IPS DF 4.7 (cell line): Measurements from ENCODE around the gene LRIT1.

ENCODE experiments used
- DNase-seq: peaks from one replicate; pipeline ENCODE4 v3.0.0-alpha.2; 2013; ENCODE audit warnings: low spot score; ENCODE audit errors: extremely low read depth

The LRIT1 gene

DNA sequence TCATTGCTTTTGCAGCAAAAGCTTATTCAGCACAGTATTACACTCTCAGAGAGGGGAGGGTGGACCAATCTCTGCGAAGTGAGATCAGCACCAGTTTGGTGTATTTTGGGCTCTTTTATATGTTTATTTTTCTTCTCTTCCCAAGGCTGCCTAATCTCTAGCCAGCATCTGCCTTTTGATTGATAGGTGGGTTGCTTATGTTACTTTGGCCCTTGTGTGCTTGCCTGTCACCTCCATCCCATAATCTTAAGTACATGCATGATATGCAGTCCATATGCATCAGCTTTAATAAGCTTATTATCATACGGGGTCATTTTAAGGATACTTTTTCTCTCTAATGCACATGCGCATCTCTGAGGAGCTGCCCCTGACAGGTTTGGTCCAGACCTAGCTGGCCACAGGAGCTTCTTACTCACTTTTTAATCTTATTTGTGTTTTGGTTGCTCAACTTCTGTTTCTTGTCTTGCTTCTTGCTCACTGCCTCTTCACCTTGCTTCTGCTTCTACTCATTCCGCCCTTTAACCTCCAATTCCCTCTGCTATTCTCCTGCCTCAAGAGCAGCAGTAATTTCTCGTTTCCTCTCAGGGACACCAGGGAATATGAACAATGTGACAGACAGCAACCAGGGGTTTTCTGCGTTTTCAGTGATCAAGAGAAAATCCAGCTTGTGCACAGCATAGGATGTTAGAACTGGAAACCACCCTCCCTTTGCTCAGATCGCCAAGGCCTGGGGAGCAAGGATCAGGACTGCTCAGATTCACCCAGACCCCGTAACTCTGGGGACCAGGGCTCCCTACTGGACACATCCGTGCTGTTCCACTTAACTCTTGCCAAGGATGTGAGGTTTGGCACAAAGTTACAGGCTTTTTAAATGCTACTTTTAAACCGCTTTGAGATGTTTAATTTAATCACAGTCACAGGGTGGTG is 13.5 kb upstream of the LRIT1 start:
- DNase-seq: no peak

GRCh38 chr10:84248794-84249193 is 7.4 kb upstream of the LRIT1 start:
- no peak for DNase-seq

DNA sequence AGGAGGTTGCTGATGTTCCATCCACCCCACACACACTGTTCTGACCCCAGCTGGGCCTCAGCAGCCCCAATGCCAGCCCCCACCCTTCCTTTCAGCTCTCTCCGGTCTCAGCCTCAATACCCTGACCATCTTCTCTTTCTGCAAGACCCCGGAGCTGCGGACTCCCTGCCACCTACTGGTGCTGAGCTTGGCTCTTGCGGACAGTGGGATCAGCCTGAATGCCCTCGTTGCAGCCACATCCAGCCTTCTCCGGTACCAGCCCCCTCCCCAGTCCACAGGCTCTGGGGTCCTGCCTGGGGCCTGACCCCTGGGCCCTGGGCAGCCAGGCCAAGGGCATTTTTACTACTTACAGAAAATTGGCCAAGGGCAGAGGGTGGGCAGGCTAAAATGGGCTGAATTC is 6.2 kb upstream of the LRIT1 start:
- no peak for DNase-seq

DNA sequence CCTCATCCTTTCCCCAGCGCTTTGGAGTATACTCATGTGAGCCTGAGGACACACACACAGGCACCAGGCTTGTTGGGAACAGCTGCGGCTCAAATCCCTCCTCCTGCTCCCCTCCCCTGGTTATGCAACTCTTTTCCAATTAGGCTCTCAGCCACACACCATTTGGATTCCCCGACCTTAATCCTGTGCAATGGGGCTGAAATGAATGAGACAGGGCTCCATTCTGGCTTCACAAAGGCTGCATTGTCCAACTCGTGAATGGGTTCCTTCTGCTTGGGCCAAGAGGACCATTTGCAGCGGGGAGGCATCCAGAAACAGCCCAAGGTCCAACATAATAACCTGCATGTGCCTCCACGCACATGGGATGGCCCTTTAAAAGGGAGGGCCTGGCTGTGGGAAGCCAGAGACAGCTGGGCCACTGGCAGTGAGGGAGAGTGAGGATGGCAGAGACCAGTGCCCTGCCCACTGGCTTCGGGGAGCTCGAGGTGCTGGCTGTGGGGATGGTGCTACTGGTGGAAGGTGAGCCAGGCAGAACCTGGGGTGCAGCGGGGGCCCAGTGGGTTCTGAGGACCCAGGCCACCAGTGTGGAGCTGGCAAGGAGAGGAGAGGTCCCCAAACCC is 3.4 kb upstream of the LRIT1 start, which contains the start of gene RGR:
Gene RGR (plus strand): TSS at position 403 of the 620 bp plus-strand sequence. CDS start 38 bp downstream, at position 441.
- DNase-seq: no peak

DNA sequence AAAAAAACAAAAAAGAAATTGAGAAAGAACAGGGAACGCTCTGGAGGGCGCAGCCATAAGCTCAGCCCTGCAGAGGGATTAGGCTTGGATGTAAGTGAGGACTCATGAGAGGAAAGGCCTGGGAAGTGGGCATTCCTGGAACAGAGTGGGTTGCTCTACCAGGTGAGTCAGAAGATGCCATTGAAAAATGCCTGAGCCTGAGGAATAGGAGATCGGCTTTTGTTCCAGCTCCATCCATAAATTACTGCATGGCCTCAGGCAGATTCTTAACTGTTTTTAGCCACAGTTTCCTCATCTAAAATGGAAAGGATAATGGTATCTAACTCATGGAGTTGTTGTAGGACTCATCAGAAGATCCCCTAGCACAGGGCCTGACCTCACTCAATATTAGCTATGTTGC is 2.4 kb upstream of the LRIT1 start:
- DNase-seq: no peak

DNA sequence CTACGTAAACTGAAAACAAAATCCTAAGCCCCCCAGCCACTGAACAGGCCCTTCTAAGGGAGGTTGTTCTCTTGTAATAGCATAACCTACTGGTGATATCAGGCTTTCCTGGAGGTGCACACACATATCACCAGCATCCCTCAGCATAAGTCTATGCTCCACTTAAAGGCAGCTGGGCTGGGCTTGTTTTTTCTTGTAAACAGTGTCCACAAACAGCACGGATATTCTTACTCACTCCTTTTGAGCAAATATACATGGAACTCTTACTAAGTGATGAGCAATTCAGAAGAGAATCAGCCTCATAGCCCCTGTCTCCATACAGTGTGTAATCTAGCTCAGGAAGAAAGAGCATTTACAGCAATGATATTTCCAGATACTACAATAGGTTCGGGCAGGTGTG is 2.4 kb downstream of the LRIT1 start:
- DNase-seq: no peak

DNA sequence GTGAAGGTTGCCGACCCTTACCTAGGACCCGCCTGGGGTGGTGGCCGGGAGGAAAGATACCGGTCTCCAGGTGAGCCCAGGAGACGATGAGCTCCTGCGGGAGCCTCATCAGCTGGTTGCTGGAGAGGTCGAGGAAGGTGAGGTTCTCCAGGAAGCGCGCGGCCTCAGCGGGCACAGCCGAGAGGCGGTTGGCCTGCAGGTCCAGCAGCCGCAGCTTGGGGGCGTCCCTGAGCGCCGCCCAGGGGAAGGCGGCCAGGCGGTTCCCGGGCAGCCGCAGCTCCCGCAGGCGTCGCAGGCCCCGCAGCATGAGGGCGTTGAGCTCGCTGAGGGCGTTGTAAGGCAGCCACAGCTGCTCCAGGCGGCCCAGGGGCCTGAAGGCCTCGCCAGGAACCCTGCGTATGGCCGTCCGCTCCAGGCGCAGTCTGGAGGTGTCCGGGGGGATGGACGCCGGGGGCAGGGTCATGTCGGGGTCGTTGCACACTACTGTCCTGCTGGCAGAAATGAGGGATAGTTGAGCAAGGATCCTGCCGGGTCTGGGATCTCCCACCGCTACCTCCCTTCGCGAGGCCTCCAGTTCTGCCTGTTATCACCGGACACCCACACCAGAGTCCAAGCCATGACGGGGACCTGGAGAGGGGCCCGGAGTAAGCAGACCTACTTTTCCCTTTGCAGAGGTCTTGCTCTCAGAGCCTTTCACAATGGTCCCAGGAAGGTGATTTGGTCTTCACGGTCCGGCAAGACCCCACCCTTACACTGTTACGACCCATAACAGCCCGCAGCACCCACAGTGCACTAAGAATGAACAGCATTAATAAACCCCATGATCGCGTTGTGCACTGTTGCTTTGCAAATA is 3.9 kb downstream of the LRIT1 start:
- no peak for DNase-seq

GRCh38 chr10:84236807-84237198 is 4.5 kb downstream of the LRIT1 start:
- DNase-seq: no peak

GRCh38 chr10:84235096-84235495 is 6.2 kb downstream of the LRIT1 start:
- no peak for DNase-seq

DNA sequence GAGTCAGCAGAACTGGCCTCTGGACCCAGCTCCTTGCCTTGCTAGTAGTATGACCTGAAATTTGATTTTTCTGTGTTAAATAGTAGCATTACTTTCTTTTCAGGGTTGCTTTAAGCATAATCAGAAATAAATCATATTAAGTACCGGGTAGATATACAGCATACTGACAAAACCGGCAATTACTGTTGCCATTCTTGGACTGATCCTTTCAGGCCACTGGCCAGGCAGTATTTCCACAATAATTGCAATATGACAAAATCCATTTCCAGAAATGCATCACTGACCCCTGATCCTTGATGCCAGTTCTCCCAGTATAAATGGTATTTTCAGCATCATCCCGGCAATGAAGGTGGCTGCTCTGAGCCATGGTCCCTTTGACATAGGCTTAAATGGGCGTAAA is 6.9 kb downstream of the LRIT1 start:
- DNase-seq: no peak

GRCh38 chr10:84233940-84234339 is 7.4 kb downstream of the LRIT1 start:
- DNase-seq: no peak

- DNase-seq: no peak
Measured at GRCh38 chr10:84232376-84232775, 9.0 kb downstream of the LRIT1 start.

DNA sequence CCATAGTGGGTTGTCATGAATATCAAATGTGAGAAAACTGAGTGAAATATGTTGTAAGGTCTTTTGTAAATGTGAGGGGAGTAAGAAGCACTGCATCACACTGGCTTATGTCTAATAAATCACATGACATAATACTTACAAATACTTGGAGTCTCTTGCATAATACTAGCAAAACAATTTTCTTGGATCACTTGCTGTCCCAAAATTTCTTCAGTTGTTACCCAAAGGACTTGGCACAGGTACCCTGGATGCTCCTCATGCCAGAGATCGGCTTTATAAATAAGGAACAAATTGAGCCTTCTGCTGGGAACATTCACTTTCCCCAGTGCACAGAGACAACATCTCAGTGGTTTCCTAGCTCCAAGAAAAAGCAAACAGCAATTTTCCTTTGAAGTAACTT is 11.0 kb downstream of the LRIT1 start:
- DNase-seq: no peak

DNA sequence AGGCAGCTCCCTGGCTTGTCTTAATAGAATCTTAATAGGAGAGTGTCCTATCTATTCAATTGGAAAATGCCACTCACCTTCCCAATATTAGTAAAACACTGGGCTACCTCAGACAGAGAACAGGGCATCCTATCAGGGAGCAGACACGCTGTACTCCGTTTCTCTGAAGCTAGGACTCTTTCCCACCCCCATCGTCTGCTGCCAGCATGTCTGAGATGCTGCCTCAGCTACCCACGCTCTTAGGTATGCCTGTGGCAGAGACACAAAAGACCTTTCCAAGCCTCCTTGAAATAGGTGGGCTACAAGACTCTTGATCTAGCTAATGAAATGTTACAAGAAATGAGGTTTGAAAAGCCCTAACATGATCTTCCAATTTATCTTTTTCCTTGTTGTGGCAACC is 13.5 kb downstream of the LRIT1 start:
- no peak for DNase-seq

DNA sequence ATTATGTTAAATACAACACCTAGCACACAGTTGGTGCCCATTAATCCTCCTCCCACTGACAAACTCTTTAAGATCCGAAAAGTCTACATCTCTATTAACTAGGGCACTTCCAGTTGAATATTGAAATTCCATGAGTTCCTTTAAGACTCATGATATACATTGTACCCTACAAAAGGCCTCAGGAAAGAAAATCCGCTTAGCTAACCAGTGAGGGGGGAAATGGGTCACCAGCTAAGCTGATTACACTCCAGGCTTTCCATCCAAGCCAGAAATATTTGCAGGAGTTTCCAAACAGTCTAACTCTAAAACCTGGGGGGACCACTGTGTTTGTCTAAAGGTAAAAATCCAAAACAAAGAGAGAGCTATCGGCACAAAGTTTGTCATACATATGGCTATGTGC is 14.7 kb downstream of the LRIT1 start:
- DNase-seq: no peak

DNA sequence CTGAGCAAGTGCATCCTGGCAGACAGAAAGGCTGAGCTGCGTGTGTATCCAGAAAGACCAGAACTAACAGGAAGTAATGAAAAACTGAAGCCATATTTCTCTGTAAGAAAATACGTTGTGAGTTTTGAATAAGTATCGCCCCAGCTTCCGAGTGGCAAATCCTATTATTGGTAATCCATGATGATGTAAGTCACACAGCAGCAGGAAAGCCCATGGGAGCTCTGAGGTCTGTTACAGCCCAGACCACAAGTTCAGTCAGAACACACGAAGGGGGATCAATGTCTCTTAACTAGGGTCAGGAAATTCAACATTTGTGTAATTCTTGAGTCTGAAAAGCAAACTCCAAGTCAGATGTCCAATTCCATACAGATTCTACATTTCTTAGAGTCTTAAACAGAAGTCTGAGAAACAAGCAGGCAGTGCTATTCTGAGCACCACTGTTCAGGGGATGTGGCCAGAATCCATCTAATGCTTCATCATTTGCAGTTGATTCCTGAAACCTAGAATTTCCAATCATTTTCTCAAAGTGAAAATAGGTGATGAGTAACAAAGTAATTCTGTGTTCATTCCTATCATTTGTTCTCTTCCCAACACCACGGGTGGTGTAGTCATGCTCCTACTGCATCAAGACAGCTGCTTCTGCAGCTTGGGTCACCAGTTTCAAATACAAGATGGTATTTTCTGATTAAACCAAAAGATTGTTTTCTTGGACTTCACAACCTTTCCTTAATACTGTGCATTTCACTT is 15.7 kb downstream of the LRIT1 start, which contains the start of gene LRIT2:
Gene LRIT2 (minus strand): TSS at position 118 of the 747 bp plus-strand sequence. CDS start 24 bp downstream, at position 94.
- DNase-seq: no peak

DNA sequence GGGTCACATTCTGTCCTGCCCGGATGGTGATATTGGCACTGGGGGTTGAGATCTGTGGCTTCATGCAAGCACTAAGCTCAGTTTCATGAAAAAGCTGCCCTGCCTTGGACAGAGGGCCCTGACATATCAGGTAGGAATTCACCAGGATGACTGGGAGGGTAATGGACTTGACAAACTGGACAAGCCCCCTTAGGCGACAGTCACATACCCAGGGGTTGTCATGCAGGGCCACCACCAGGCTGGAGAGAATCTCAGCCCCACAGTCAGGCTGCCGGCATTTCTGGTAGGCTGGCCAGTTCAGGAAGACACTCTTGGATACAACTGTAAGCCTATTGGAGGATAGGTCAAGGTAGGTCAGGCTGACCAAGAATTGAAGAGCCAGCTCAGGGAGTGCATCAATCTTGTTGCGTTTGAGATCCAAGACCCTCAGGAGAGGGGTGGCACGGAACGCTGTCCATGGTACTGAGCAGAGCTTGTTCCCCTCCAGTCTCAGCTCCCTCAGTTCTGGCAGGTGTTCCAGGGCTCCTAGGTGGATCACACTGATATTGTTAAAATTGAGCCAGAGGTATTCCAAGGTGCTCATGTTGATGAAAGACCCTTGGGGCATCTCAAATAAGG is 16.8 kb downstream of the LRIT1 start:
- no peak for DNase-seq

DNA sequence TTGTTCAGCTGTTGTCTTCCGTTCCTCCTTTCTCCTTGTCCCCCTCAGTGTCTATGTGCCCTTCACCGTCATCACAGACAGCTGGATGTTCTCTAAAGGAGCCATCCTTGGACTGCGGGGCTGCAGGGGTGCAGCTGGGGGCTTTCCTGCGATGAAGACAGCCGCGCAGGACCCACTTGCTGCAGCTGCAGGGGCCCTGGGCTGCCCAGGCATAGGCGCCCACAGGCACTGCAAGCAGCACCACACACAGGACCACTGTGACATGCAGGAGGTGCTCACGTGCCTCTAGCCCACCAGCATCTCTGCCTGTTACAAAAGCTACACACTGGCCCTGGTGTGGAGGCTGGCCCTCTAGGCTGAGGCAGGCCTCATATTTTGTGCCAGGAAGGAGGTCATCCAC is 19.4 kb downstream of the LRIT1 start:
- DNase-seq: no peak

DNA sequence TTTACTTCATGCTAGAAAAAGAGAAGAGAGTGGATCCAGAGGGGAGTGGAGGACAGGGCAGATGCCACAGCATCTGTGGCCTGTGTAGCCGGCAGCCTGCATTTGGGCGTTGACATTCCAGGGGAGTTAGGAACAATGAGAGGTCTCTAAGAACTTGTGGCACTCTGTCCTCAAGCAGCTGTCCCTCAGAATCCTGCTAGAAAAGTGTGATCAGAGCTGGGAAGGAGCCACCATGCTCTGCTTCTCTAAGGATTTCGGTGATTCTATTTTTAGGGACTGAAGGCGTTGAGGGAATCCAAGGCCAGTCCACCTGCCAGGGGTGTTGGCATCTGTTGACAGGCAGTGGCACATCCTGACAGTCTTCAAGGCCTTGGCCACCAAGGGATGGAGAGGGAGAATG is 23.6 kb downstream of the LRIT1 start:
- DNase-seq: no peak

GRCh38 chr10:84216834-84217233 is 24.5 kb downstream of the LRIT1 start:
- no peak for DNase-seq
